ENCODE measurements around the gene ARPP19. TPM values are rescaled to one million over a fixed set of nuclear protein-coding genes. Genes with fewer than 3 reads are reported as not detected.

The ARPP19 gene
- total RNA-seq, 1 experiment from 2014 or later, result 163 TPM

DNA sequence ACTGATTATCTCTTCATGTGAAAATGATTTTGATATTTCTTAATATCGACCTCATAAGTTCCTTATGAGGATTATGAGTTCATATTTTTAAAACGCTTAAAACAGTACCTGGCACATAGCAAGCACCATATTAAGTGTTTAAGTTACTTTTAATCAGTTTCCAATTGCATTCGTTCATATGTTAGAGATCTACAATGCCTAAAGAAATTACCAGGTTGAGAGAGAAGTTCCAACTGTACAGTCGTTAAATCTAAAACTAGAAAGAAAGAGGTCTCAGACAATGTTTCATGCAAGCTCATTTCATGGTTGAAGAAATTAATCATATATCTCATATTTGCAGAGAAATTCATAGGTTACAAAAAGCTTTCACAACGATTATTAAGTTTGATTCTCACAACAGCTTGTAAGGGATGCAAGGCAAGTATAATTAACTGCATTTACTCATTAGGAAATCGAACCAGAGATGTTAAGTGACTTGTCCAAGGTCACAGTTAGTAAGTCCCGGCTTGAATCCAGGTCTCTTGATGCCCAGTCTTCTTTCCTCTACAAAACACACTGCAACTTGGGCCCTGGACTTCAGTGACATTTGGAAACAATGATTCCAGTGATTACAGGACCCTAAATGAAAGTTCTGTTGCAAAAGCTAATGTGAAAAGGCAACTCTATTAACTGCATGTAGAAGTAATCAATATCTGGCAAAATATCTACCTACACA, 41.5 kb downstream of the ARPP19 start:
- no peaks in the 10 kb centered on the region for H3K9me2 ChIP-seq (ENCODE audit: insufficient read depth)
- H4K20me1 ChIP-seq (ENCODE audit: insufficient read depth), result no peaks in the 10 kb centered on the region
- no peaks in the 10 kb centered on the region for H3K9me3 ChIP-seq (ENCODE audit: control insufficient read depth in 1 of 2, insufficient read depth in 1 of 2, low read depth in 1 of 2, low read length in 2 of 2)
- no peak overlapping the region for H3K27ac ChIP-seq (ENCODE audit: low read depth, low read length)
- H3K4me3 ChIP-seq (replicated peaks in 1 of 2; ENCODE audit: low read depth in 1 of 2, low read length in 2 of 2), result peak overlapping the region; percentile 77 to 80
- peak overlapping the region; percentile 65; the same call in 1 of the 2 replicates for H3K9ac ChIP-seq (ENCODE audit: low read length)
- no peak overlapping the region for H2AFZ ChIP-seq (ENCODE audit: low read depth, low read length, poor library complexity, severe bottlenecking)
- ChIA-PET CTCF (no interaction called here), RAD21 (ENCODE audit: low non-redundant PET in 1 of 2, low total read pairs in 2 of 2, uncharacterized antibody in 2 of 2, unreplicated experiment in 2 of 2) (no interaction called here), POLR2A (no interaction called here)
- no peaks in the 10 kb centered on the region for H3K27me3 ChIP-seq (ENCODE audit: insufficient read depth, low read length)
- ATAC-seq (no peak), DNase-seq (ENCODE audit: low read depth, low spot score) (no peak)
- H3K36me3 ChIP-seq (ENCODE audit: control insufficient read depth in 1 of 2, insufficient read depth in 2 of 2, low read length in 2 of 2), result no peaks in the 10 kb centered on the region
- BruUV-seq (replicated peaks), result TSS peak; percentile 45
- H3K79me2 ChIP-seq (ENCODE audit: insufficient read depth, low read length), result no peaks in the 10 kb centered on the region; the same call in none of the 2 replicates
- H3K4me1 ChIP-seq (ENCODE audit: control insufficient read depth in 1 of 2, insufficient read depth in 2 of 2, low read length in 2 of 2), result peaks cover 2 to 21% of the 10 kb centered on the region in 2 experiments; a peak in 3 of 4 replicates
- no peak for TF ChIP-seq RAD21 (IDR thresholded peaks at IDR 0.05; ENCODE audit: low read depth)
- TF ChIP-seq EGR1 (IDR thresholded peaks at IDR 0.05; ENCODE audit: low read depth), result no peak
- TF ChIP-seq, protein P1, sequence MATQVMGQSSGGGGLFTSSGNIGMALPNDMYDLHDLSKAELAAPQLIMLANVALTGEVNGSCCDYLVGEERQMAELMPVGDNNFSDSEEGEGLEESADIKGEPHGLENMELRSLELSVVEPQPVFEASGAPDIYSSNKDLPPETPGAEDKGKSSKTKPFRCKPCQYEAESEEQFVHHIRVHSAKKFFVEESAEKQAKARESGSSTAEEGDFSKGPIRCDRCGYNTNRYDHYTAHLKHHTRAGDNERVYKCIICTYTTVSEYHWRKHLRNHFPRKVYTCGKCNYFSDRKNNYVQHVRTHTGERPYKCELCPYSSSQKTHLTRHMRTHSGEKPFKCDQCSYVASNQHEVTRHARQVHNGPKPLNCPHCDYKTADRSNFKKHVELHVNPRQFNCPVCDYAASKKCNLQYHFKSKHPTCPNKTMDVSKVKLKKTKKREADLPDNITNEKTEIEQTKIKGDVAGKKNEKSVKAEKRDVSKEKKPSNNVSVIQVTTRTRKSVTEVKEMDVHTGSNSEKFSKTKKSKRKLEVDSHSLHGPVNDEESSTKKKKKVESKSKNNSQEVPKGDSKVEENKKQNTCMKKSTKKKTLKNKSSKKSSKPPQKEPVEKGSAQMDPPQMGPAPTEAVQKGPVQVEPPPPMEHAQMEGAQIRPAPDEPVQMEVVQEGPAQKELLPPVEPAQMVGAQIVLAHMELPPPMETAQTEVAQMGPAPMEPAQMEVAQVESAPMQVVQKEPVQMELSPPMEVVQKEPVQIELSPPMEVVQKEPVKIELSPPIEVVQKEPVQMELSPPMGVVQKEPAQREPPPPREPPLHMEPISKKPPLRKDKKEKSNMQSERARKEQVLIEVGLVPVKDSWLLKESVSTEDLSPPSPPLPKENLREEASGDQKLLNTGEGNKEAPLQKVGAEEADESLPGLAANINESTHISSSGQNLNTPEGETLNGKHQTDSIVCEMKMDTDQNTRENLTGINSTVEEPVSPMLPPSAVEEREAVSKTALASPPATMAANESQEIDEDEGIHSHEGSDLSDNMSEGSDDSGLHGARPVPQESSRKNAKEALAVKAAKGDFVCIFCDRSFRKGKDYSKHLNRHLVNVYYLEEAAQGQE (IDR thresholded peaks at IDR 0.05; ENCODE audit: low read depth), result no peak
- no peak for TF ChIP-seq CBX3 (IDR thresholded peaks at IDR 0.05; ENCODE audit: low read depth)
- TF ChIP-seq, protein P2, sequence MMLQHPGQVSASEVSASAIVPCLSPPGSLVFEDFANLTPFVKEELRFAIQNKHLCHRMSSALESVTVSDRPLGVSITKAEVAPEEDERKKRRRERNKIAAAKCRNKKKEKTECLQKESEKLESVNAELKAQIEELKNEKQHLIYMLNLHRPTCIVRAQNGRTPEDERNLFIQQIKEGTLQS (IDR thresholded peaks at IDR 0.05), result no peak
- TF ChIP-seq SIN3A (IDR thresholded peaks at IDR 0.05; ENCODE audit: low read depth), result no peak
- TF ChIP-seq ZFX (IDR thresholded peaks at IDR 0.05), result no peak
- TF ChIP-seq EZH2 (IDR thresholded peaks at IDR 0.05), result no peak
- TF ChIP-seq EZH2phosphoT487 (IDR thresholded peaks at IDR 0.05; ENCODE audit: borderline replicate concordance), result no peak
- no peak for TF ChIP-seq FOSL1 (IDR thresholded peaks at IDR 0.05; ENCODE audit: low read depth)
- peak overlapping the region; percentile 82 for H3K4me2 ChIP-seq (ENCODE audit: low read length)
- intact Hi-C loops (cut with micrococcal nuclease), result no loop called here

Measured in HCT116 (cell line).